H7 (cell line): ENCODE data around the gene OSTC. TPM values are rescaled to one million over a fixed set of nuclear protein-coding genes. Genes with fewer than 3 reads are reported as not detected.

Experiments
- DNase-seq: peaks from one replicate; pipeline ENCODE4 v3.0.0; 2012
- H3K27me3 ChIP-seq: 2 replicates; pipeline ENCODE4 v1.6.0; 2011; ENCODE audit warnings: mild to moderate bottlenecking, low read length; ENCODE audit not compliant: control insufficient read depth, insufficient read depth
- H3K36me3 ChIP-seq: replicated peaks from 2 replicates; pipeline ENCODE4 v1.5.1; 2011; ENCODE audit warnings: low read length; ENCODE audit not compliant: control insufficient read depth, insufficient read depth
- H3K4me3 ChIP-seq: 2 replicates; pipeline ENCODE4 v1.5.1; 2011; ENCODE audit warnings: low read depth, mild to moderate bottlenecking, control low read depth, low read length, moderate library complexity; ENCODE audit not compliant: insufficient read depth
- total RNA-seq: library from RNA; depleted of rRNA; stranded (reverse); fragments of >200 nt; shearing (Covaris generic); gene quantifications from 2 replicates; pipeline ENCODE4 v1.2.3, GENCODE V29; 2014; rRNA removed

OSTC gene
- total RNA-seq, 1 experiment from 2014 or later: 183 TPM

DNA sequence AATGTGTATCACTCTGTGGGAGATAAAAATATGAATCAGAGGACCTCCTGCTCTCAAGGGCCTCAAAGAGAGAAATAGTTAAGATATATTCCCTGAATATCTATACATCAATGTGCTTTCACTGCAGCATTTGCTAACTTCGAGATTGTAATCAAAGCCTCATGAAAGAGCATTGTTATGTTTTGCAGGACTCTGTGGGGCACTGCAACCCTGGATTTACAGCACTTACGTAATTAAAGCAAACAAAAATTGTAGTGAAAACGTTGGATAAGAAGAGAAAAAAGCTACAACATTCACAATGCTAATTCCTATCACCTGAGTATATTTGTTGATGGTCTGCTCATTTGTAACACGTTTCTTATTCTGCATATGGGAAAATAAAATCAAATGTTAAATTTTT is 64.5 kb downstream of the OSTC start:
- DNase-seq: no peak
- Histone ChIP-seq H3K4me3 (no peak overlapping the region), H3K36me3 (no peaks in the 10 kb centered on the region), H3K27me3 (no peaks in the 10 kb centered on the region)

DNA sequence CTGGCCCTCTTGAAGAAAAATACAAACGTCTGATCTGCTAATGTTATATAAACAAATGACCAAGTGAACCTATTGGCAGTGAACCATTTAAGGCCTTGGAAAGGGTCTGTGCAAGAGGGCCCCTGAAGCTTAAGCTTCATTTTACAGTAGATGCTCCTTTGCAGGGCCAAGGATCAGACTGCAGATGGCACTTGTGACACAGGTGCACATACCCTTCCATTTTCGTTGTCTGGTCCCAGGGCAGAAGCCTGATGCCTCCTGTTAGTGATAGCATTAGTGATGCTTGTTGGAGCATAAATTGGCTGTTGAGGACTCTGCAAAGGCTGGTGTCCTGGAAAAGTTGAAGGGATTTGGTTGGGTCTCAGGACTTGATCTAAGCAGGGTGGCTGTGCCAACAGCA is 65.9 kb downstream of the OSTC start:
- H3K27me3 ChIP-seq: no peaks in the 10 kb centered on the region
- no peak for DNase-seq

DNA sequence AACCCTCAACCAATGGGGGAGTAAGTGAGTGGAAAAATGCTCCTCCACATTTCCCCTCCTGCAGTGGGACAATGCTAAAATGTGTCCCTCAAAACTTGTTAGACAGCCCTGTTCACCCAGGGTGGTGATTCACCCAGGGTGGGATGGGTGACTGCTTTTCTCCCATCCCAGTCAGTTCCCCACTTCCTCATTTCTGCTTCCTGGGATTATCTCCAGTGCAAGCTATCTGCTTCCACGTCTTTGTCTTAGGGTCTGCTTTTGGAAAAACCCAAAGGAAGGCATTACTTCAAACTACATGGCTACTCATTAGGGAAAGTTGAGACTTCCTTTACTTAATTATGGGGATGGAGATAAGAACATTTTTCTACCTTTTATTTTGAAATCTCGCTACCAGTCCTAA is 67.0 kb downstream of the OSTC start:
- Histone ChIP-seq H3K36me3 (no peaks in the 10 kb centered on the region), H3K27me3 (no peaks in the 10 kb centered on the region), H3K4me3 (no peak overlapping the region)
- DNase-seq: no peak

More for the DNA sequence above, 65.9 kb downstream of the OSTC start:
- H3K4me3 ChIP-seq: no peak overlapping the region
- H3K36me3 ChIP-seq: no peaks in the 10 kb centered on the region

Other genes with a start within 250 kb of the OSTC start
- gene RPL34, start 30.0 kb upstream of the OSTC start, total RNA-seq: 867 and 894 TPM in 2 replicates
- 1.0 and 2.3 TPM in 2 replicates for gene ETNPPL, start 112.5 kb downstream of the OSTC start, total RNA-seq